ENCODE data around the gene ATG5. TPM values are rescaled to one million over a fixed set of nuclear protein-coding genes. Genes with fewer than 3 reads are reported as not detected.
"Not testable (repeated sequence)": the region's sequence is repeated elsewhere in the genome, so short reads cannot be mapped to it uniquely, and the experiment has no call there.

The ATG5 gene
- polyA plus RNA-seq, 10 donors: 22.2 to 32.1 (median 25.8) TPM

DNA sequence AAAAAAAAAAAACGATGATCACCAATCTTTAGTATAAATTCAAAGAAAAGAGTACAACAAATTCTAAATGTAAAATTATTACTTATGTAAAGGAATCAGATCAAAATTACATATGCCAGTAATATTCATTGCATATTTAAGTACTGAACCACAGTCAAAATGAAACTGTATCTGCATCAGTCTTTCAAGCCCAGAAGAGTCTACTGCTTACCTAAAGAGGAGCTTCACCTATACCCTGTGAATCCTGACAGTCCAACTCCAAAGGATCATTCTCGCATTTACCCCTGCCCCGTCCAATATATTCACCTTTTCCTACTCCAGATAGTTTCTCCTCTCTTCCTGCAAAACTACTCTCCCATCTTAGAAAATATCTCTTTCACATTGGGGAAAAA is 9.2 kb downstream of the ATG5 start:
- DNase-seq: no peak

DNA sequence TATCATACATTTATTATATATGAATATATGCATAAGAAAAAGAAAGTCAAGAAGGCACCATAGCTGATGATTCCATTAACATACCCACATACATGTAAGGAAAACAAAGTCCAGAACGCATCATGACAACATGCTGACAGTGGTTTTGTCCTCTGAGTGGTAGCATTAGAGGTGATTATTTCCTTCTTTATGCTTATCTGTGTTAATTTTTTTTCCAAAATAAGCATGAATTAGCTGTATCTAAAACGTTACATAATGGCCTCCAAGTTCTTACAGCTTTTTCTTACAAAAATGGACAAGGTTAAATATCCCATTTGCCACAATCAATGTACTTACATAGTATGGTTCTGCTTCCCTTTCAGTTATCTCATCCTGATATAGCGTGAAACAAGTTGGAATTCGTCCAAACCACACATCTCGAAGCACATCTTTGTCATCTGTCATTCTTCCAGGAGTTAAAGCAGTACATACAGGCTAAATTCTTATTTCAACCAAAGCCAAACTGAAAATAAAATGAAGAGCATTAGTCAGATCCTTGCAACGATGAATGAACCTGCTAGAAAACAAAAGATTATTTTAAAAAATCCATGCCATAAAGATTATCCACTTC is 9.7 kb downstream of the ATG5 start:
- no peak for DNase-seq

DNA sequence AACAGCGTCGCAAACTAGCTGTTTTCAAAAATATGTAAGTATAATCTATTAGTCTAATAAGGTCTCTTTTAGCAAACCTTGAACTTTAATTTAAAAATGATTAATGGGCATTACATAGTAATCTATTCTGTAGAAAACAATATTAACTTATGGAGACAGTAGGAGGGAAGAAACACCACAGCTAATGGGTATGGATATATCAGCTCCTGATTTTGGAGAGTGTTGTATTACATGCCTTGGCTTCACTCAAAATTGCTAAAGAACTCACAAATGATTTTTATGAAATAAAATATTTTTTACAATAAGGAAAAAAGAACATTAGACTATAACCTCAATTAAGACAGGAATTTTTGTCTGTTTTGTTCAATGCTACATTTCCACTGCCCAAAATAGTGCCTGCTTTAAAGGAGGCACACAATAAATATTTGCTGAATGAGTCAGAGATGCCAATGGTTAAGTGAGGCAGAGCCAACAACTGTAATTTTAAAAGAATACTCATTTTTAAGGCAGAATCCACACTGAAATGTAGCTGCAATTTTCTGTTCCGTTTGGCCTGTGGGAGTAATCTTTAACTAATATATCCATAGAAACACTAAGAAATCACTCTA is 15.7 kb downstream of the ATG5 start:
- no peak for DNase-seq

DNA sequence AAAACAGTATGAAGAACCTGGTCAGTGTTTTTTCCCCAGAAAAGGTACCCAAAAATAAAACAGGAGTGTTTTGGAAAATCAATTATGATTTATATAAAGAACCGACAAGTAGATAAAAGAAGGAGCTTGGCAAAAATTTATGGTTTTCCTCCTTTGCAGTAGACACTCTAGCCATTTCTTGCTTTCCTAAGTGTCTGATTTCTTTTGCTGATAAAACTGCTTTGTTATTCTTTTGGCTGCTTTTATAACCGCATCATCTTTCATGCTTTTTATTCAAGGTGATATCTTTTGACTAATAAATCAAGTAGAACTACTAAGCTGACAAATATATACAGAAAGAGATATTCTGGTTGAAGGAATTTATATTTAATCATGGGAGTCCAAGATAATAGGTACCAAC is 16.6 kb downstream of the ATG5 start:
- no peak for DNase-seq

DNA sequence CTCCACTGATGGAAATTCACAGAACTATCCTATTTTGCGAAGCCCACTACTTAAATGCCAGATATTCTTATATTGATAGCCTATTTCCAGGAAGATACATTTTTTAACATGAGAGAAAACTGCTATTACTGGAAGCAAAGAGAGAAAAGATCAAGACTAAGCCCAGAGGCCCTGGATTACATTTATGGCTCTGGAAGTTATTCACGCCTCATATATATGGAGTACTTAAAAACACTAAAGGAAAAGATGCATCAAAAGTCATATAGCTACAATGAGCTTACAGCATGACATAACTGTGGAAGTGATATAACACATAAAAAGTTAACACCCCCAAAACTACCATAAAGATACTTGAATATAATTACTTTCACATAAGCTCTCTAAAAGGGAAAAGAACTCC is 19.8 kb downstream of the ATG5 start:
- no peak for DNase-seq

DNA sequence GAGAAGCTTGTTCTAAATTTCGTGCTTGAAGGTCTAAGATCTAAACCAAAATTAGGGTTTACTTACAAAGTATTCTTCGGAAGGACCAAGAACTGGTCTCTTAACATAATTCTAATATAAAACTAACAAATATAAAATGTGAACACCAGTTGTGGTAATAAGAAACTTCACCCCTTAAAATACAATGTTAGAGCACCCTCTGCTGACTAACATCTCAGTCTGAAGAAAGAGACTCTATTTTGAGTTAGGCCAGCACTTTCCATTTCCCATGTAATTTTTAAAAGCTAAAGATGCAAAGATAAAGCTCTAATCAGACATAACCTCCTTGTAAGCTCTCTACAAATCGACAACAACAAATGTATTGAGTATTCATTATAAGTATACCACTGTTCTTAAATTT is 24.6 kb downstream of the ATG5 start:
- peak in 2 of 3 donors; percentile 17 to 39 for DNase-seq

DNA sequence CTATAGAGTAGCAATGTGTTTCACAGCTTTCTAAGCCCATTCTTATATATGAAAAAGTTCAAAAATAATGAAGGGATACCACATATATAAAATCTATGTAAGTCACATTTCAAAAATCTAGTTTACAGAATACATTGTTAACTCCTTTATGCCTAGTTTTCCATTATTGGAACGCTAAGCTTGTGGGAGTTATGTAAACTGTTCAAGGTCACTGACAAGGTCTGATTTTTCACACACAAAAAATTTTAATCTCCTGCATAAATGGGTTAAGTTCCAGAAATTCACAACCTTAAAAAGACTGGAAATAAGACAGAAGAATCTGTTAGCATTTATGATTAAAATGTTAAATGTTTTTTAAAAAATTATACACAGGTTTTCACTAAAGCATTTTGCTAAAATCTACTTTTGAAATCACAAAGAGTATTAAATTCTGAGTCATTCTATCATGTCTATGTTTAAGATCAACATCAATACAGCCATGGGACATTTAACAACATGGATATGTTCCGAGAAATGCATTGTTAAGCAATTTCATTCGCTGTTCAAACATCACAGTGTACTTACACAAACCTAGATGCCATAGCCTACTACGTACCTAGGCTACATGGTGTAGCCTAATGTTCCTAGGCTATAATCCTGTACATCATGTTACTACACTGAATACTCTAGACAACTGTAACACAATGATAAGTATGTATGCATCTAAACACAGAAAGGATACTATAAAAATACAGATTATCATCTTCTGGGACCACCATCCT is 25.4 kb downstream of the ATG5 start:
- DNase-seq: no peak

DNA sequence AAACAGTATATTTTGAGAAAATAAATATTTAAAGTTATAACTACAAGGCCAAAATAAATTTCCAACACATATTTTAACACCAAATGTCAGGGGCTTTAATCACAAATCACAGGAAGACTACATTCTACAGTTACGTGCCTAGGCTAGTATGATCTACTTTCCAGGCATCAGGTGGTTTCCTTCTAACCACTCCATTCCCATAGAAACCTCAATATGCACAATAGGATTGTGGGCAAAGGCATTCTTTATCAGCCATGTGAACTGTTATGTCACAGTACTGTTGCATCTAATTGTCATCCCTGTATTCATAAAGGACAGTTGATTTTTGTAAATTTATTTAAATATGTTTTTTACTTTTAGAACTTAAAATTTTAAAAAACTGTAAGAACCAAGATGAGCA is 32.4 kb downstream of the ATG5 start:
- DNase-seq: no peak

DNA sequence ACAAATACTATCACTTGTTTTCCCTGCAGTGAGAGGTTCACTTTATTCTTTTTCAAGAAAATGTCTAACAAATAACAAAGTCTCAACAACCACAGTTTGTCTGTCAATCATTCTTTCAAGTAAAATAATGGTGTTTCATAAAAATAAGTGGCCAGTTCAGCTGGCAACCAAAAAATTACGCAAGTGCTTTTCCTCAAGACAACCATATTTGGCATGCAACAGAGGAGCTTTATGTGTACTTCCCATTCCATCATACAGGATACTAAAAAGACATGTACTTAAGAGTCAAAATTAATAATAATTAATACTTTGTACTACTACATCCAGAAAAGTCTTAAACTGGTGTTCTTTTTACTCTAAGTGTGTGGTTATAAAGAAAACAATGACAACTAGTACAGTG is 34.6 kb downstream of the ATG5 start:
- no peak for DNase-seq

DNA sequence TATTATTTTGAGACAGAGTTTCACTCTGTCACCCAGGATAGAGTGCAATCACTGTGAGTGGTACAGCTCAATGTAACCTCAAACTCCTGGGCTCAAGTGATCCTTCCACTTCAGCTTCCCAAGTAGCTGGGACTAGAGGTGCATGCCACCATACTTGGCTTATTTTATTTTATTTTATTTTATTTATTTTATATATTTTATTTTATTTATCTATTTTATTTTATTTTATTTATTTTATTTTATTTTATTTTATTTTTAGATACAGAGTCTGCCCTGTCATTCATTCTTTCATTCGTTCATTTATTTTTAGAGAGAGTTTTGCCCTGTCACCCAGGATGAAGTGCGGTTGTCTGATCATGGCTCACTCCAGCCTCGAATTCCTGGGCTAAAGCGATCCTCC is 35.5 kb downstream of the ATG5 start:
- DNase-seq: no peak

DNA sequence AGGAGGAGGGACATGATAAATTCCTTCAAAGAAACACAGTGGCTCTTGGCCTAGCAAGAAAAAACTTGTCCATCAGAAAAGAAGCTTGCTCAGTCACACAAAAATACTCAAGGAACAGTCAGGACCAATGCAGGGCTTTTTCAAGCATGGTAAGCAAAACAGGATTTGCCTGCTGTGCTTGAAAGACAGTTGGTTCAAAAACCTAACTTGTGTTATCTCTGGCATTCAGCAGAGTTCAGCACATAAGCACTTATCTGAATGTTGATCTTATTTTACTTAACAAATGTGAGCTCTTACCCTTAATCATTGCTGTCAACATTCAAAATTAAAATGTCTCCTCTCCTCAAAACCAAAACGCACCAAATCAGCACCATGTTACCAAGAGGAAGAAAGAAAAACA is 38.3 kb downstream of the ATG5 start:
- DNase-seq: no peak

DNA sequence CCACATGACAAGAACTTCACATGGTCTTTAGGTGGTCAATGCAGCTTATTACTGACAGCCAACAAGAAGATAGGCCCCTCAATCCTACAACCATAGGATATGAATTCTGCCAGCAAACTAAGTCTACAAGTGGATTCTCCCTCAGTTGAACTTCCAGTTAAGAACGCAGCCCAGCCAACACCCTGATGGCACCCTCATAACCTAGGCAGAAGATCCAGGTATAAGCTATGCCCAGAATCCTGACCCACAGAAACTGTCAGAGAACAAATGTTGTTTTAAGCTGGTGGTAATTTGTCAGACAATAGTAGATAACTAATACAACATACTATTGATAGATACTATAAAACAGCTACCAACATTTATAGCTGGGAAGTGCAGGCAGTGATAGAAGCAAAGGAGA is 38.8 kb downstream of the ATG5 start:
- DNase-seq: no peak

DNA sequence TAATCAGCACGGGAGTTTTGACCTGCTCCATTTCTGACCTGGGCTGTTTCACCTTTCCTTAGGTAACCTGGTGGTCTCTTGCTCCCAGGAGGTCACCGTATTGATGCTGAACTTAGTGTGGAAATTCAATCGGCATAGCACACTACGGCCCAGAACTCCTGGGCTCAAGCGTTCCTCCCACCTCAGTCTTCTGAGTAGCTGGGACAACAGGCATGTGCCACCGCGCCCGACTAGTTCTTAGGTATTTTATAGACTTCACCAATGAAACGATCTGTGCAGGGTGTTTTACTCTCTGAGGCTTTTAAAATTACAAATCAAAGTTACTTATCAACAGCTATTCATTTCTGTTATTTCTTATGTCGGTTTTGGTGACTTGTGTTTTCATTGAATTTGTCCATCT is 42.1 kb downstream of the ATG5 start:
- DNase-seq: no peak

DNA sequence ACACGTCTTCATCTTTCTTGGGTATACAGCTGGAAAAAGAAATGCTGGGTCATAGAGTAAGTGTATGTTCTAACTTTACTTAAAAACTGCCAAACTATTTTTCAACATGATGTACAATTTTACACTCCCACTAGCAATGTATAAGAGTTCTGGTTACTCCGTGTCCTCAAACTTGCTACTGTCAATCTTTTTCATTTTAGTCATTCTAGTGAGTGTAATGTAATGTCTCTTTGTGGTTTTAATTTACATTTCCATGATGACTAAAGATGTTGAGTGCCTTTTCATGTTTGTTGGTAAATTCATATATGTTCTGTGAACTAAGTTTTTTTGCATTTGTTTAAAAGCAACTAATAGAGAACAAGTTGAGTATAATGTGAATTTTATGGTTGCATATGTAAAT is 43.9 kb downstream of the ATG5 start:
- DNase-seq: no peak

DNA sequence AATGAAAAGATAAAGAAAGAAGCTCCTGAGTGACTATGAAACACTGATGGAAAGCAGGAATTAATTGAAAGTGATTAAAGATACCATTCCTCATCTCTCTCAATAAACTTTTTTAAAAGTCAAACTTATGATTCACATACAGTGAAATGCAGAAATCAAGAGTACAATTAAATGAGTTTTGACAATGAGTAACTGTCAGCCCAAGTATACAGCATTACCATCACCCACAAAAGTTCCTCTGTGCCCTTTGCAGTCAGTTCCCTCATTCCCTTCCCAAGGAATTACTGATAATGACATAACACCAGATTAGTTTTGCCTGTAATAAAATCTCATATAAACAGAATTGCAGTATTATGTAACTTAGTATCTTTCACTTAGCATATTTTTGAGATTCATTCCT is 44.5 kb downstream of the ATG5 start:
- no peak for DNase-seq

DNA sequence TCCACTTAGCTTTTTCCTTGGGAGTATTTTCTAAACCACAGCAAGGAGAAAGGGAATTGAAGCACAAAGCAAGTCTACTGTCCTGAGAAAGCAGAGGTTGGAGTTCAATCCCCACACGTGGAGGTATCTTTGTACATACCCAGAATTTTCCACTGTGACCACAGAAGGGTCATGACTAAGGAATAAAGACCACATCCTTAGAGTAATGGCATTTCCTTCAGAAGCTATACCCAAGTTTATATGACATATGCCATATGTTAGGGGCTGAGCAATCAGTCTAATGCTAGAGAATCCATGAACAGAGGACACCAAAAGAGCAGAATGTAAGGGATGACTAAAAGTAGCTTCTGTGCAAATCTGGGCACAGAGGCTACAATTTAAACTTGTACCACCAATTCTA is 46.4 kb downstream of the ATG5 start:
- DNase-seq: peak in 1 of 3 donors; percentile 57

DNA sequence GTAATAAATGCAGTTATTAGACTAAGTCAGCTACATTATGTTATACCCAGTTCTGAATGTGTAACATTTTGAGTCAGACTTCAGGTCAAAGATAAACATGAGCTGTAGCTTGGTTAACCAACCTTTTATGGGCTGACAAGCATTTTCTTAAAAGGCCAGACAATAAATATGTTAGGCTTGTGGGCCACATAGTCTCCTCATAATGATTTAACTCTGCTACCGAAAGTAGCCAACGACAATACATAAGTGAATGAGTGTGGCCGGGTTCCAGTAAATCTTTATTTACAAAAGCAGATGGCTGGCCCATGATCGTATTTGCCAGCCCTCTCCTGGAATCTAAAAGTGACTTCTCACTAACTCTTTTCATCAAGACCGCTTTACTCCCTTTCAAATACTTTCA is 49.9 kb downstream of the ATG5 start:
- no peak for DNase-seq

DNA sequence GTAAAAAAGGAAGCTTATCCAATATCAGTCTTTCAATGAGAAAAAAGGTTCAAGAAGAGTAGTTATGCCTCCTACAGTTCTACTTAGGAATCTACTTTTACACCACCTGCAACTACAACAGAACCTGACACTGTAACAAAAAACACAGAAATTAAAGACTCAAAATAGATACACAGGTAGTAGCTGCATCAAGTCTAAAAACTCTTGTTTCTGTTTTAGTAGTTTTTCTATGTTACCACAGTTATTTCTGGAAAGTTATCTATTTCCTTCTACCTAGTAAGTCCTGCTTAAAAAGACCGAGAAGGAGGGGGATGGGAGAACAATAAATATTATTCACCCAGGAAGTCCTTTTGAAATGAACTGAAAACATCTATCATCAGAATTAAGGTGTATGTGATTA is 52.5 kb downstream of the ATG5 start:
- no peak for DNase-seq

DNA sequence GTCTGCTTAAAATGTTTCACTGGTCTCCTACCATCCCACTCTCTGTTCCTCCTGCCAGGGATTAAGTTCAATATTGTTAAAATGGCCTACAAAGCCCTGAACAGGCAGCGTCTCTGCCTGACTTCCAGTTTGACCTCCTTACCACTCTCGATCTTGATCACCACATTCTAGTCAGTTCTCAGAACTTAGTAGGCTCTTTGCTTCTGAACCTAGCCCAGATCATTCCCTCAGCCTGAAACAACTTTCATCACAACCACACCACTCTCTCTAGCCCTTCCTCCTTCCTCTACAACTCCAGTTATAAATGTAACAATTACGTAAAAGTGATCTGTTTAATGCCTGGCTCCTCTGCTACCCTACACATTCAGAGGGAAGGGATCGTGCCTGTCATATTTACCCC is 53.3 kb downstream of the ATG5 start:
- no peak for DNase-seq

DNA sequence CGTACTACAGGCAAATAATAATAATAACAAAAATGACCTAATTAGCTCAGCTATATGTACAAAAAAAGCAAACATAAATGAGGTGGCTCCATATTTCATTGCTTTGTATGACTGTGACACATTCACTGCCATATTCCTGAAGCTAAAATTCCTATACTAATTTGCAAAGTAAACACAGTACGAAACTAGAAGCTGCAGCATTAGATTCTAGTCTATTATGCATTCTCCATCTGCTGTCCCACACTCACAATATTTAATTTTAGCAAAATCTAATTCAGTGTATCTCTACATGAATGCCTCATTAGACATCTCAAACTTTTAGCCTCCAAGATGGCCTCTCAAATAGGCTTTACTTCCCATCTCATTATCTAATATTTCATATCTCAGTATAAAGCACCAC is 55.1 kb downstream of the ATG5 start:
- no peak for DNase-seq

DNA sequence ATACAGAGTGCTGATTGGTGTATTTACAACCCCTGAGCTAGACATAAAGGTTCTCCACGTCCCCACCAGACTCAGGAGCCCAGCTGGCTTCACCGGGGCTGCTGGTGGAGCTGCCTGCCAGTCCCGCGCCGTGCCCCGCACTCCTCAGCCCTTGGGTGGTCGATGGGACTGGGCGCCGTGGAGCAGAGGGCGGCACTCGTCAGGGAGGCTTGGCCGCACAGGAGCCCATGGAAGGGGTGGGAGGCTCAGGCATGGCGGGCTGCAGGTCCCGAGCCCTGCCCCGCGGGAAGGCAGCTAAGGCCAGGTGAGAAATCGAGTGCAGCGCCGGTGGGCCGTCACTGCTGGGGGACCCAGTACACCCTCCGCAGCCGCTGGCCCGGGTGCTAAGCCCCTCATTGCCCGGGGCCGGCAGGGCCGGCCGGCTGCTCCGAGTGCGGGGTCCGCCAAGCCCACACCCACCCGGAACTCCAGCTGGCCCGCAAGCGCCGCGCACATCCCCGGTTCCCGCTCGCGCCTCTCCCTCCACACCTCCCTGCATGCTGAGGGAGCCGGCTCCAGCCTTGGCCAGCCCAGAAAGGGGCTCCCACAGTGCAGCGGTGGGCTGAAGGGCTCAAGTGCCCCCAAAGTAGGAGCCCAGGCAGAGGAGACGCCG is 56.2 kb downstream of the ATG5 start:
- DNase-seq: not testable (repeated sequence)

DNA sequence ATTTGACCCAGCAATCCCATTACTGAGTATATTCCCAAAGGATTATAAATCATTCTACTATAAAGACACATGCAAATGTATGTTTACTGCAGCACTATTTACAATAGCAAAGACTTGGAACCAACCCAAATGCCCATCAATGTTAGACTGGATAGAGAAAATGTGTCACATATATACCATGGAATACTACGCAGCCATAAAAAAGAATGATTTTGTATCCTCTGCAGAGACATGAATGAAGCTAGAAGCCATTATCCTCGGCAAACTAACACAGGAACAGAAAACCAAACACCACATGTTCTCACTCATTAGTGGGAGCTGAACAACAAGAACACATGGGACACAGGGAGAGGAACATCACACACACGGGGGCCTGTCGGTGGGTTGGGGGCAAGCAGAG is 57.1 kb downstream of the ATG5 start:
- not testable (repeated sequence) for DNase-seq

DNA sequence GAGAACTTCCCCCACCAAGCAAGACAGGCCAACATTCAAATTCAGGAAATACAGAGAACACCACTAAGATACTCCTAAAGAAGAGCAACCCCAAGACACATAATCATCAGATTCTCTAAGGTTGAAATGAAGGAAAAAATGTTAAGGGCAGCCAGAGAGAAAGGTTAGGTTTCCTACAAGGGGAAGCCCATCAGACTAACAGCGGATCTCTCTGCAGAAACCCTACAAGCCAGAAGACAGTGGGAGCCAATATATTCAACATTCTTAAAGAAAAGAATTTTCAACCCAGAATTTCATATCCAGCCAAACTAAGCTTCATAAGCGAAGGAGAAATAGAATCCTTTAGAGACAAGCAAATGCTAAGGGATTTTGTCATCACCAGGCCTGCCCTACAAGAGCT is 61.1 kb downstream of the ATG5 start:
- not testable (repeated sequence) for DNase-seq

Data from muscle of back (tissue), 11 donors.